ENCODE data around the gene MCAM.

Gene MCAM

DNA sequence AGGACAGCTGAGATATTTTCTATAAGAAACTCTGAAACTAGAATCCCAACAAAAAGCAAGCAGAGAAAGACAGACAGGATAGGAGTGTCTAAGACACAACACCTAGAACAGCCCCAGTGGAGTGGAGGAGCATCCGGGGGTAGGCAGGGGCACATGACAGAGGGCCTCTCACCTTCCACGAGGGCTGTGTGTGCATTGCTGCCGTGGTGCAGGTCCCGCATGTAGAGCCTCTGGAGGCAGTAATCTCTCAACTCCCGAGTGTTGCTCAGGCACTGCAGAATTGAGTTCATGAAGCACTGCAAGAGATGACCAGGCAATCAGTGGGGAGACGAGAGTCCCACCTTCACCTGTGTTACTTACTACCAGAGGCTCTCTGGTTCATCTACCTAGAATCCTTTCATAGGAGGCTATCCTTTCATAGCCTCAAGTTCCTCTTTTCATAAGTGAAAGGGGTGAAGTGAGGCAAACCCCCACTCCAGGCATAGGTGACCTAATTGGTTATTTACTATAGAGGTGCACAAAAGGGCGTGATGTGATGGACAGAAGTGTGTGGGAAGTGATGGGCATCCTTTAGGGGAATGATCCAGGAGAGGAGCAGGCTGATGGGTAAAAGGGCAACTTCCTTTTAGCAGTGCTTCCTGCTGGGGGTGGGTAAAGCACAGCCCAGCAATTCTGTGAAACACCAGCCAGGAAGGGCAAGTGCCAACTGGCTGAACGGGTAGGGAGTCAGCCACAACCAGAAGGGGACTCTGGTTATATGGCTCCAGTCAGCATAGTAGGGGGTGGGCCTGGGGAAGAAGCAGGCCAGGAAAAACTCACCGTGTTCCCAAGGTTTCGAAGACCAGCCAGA is 42.7 kb upstream of the MCAM start:
- ATAC-seq: no peak
- TF ChIP-seq RARB (CRISPR knock-in tag; IDR thresholded peaks at IDR 0.05) (no peak), PATZ1 (CRISPR knock-in tag; IDR thresholded peaks at IDR 0.05; ENCODE audit: borderline replicate concordance) (no peak), ZNF70 (CRISPR knock-in tag; IDR thresholded peaks at IDR 0.05) (no peak), ZNF8 (CRISPR knock-in tag; IDR thresholded peaks at IDR 0.05) (no peak), GLIS3 (CRISPR knock-in tag; IDR thresholded peaks at IDR 0.05) (no peak), ZNF565 (CRISPR knock-in tag; conservative IDR thresholded peaks at IDR 0.05; ENCODE audit: low read depth) (no peak), SNAI2 (CRISPR knock-in tag; IDR thresholded peaks at IDR 0.05) (no peak), ESRRG (CRISPR knock-in tag; IDR thresholded peaks at IDR 0.05) (no peak), ZC3H10 (CRISPR knock-in tag; IDR thresholded peaks at IDR 0.05) (no peak), PPARA (CRISPR knock-in tag; IDR thresholded peaks at IDR 0.05; ENCODE audit: borderline replicate concordance) (no peak), ISL1 (CRISPR knock-in tag; IDR thresholded peaks at IDR 0.05) (no peak), TCF4 (CRISPR knock-in tag; IDR thresholded peaks at IDR 0.05; ENCODE audit: borderline replicate concordance) (no peak), BACH2 (CRISPR knock-in tag; IDR thresholded peaks at IDR 0.05; ENCODE audit: borderline replicate concordance) (no peak), ZFP3 (CRISPR knock-in tag; IDR thresholded peaks at IDR 0.05) (no peak), ZFP30 (CRISPR knock-in tag; IDR thresholded peaks at IDR 0.05) (no peak), OSR1 (CRISPR knock-in tag; IDR thresholded peaks at IDR 0.05) (no peak)
- TF ChIP-seq, protein P1, sequence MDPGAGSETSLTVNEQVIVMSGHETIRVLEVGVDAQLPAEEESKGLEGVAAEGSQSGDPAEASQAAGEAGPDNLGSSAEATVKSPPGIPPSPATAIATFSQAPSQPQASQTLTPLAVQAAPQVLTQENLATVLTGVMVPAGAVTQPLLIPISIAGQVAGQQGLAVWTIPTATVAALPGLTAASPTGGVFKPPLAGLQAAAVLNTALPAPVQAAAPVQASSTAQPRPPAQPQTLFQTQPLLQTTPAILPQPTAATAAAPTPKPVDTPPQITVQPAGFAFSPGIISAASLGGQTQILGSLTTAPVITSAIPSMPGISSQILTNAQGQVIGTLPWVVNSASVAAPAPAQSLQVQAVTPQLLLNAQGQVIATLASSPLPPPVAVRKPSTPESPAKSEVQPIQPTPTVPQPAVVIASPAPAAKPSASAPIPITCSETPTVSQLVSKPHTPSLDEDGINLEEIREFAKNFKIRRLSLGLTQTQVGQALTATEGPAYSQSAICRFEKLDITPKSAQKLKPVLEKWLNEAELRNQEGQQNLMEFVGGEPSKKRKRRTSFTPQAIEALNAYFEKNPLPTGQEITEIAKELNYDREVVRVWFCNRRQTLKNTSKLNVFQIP (CRISPR knock-in tag; IDR thresholded peaks at IDR 0.05; ENCODE audit: borderline replicate concordance, low read depth): no peak
- TF ChIP-seq, protein P2, sequence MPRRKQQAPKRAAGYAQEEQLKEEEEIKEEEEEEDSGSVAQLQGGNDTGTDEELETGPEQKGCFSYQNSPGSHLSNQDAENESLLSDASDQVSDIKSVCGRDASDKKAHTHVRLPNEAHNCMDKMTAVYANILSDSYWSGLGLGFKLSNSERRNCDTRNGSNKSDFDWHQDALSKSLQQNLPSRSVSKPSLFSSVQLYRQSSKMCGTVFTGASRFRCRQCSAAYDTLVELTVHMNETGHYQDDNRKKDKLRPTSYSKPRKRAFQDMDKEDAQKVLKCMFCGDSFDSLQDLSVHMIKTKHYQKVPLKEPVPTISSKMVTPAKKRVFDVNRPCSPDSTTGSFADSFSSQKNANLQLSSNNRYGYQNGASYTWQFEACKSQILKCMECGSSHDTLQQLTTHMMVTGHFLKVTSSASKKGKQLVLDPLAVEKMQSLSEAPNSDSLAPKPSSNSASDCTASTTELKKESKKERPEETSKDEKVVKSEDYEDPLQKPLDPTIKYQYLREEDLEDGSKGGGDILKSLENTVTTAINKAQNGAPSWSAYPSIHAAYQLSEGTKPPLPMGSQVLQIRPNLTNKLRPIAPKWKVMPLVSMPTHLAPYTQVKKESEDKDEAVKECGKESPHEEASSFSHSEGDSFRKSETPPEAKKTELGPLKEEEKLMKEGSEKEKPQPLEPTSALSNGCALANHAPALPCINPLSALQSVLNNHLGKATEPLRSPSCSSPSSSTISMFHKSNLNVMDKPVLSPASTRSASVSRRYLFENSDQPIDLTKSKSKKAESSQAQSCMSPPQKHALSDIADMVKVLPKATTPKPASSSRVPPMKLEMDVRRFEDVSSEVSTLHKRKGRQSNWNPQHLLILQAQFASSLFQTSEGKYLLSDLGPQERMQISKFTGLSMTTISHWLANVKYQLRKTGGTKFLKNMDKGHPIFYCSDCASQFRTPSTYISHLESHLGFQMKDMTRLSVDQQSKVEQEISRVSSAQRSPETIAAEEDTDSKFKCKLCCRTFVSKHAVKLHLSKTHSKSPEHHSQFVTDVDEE (CRISPR knock-in tag; IDR thresholded peaks at IDR 0.05): no peak
- TF ChIP-seq, protein P3, sequence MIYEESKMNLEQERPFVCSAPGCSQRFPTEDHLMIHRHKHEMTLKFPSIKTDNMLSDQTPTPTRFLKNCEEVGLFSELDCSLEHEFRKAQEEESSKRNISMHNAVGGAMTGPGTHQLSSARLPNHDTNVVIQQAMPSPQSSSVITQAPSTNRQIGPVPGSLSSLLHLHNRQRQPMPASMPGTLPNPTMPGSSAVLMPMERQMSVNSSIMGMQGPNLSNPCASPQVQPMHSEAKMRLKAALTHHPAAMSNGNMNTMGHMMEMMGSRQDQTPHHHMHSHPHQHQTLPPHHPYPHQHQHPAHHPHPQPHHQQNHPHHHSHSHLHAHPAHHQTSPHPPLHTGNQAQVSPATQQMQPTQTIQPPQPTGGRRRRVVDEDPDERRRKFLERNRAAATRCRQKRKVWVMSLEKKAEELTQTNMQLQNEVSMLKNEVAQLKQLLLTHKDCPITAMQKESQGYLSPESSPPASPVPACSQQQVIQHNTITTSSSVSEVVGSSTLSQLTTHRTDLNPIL (CRISPR knock-in tag; IDR thresholded peaks at IDR 0.05; ENCODE audit: low read depth): no peak

GRCh38 chr11:119357074-119357473 is 40.1 kb upstream of the MCAM start:
- TF ChIP-seq, protein P2 (CRISPR knock-in tag; IDR thresholded peaks at IDR 0.05): no peak
- TF ChIP-seq SNAI2 (CRISPR knock-in tag; IDR thresholded peaks at IDR 0.05) (no peak), ZNF8 (CRISPR knock-in tag; IDR thresholded peaks at IDR 0.05) (no peak), ZNF565 (CRISPR knock-in tag; conservative IDR thresholded peaks at IDR 0.05; ENCODE audit: low read depth) (no peak)
- ATAC-seq: no peak

Data from SK-N-SH treated with all-trans-retinoic acid at 6 μM for 48 hours (cell line).